Thyroid gland (tissue), 4 donors: ENCODE results near the gene MTRF1L. TPM values are rescaled to one million over a fixed set of nuclear protein-coding genes. Genes with fewer than 3 reads are reported as not detected.
A peak's percentile ranks its signal among the peaks of the same experiment; 100 is the strongest.

Experiments
- DNase-seq, 2 donors: peaks; one replicate each; pipeline ENCODE4 v3.0.0-alpha.2; 2019
- H3K27ac ChIP-seq, 3 donors: fragments of 200-600 bp; sonication (generic); 1 replicate in 2 of 3; 2 replicates in 1 of 3; pipeline ENCODE4 v1.5.1; 2016 to 2019; ENCODE audit warnings: mild to moderate bottlenecking in 1 of 3, moderate library complexity in 1 of 3
- H3K27me3 ChIP-seq: fragments of 200-600 bp; sonication (generic); one replicate; pipeline ENCODE4 v1.5.1; 2019
- H3K36me3 ChIP-seq, 2 donors: fragments of 200-600 bp; sonication (generic); one replicate each; pipeline ENCODE4 v1.5.1; 2016 to 2019
- H3K4me1 ChIP-seq, 2 donors: fragments of 200-600 bp; sonication (generic); one replicate each; pipeline ENCODE4 v1.5.1; 2017 to 2019
- H3K4me3 ChIP-seq, 3 donors: fragments of 200-600 bp; sonication (generic); replicated peaks in 1 of 3; 1 replicate in 2 of 3; 2 replicates in 1 of 3; pipeline ENCODE4 v1.5.1; 2016; ENCODE audit warnings: mild to moderate bottlenecking in 1 of 3
- H3K9me3 ChIP-seq: fragments of 200-600 bp; sonication (generic); one replicate; pipeline ENCODE4 v1.5.1; 2017
- POLR2A ChIP-seq, 2 donors: fragments of 450-650 bp; IDR thresholded peaks; one replicate each; pipeline ENCODE4 v1.6.1; 2017; ENCODE audit warnings: antibody characterized with exemption in 2 of 2, mild to moderate bottlenecking in 2 of 2, moderate library complexity in 1 of 2
- WGBS, 2 donors: methylation state at CpG; one replicate each; pipeline ENCODE4 v1.1.5; 2017; 5-methylcytosine and 5-hydroxymethylcytosine counted together
- intact Hi-C: fragments of 100-400 bp; cut with DNase I; formaldehyde crosslinking; loops from one replicate; pipeline ENCODE4 v1.15.1; 2023
- total RNA-seq, 4 donors: library from RNA; depleted of rRNA; stranded (reverse); fragments of >200 nt; gene quantifications; one replicate each; pipeline ENCODE4 v1.2.3, GENCODE V29; 2016
- TF ChIP-seq, protein P1 (sequence below), 6 experiments: fragments of 200-600 bp in 3 of 6; fragments of 450-650 bp in 3 of 6; sonication (generic) in 3 of 6; IDR thresholded peaks; one replicate each; pipeline ENCODE4 v1.5.1; 2016 to 2019; ENCODE audit warnings: antibody characterized with exemption in 6 of 6, mild to moderate bottlenecking in 2 of 6, inconsistent platforms in 1 of 6, moderate library complexity in 1 of 6

The MTRF1L gene
- total RNA-seq, 4 donors from 2014 or later: 15.7 to 23.8 (median 17.6) TPM

DNA sequence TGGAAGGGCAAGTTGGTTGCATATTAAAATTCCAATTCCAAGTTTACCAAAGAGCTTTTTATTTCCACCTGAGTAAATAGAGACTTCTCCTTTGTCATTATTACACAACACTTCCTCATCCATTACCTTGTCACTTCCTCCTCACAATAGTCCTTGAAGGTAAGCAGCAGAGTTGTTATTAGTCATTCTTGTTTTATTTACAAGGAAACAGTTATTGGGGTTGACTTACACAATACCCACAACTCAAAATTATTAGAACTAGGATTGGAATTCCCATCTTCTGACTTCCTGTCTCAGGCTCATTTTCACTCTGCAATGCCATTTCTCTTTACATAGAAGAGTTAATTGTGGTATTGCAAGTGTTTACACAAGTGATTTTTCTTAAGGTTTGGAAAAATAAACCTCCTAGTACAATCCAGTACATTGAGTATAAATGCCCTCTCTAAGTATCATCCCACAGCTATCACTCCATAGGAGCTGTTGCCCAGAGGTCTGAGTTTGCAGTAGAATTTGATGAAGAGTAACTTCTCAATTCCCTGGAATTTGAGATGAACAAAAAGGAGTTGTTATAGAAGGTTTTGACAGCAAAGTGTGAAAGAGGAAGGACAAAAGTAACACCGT lies 28.9 kb upstream of the MTRF1L start:
- no peak for DNase-seq
- TF ChIP-seq POLR2A (IDR thresholded peaks at IDR 0.05): no peak
- TF ChIP-seq, protein P1, sequence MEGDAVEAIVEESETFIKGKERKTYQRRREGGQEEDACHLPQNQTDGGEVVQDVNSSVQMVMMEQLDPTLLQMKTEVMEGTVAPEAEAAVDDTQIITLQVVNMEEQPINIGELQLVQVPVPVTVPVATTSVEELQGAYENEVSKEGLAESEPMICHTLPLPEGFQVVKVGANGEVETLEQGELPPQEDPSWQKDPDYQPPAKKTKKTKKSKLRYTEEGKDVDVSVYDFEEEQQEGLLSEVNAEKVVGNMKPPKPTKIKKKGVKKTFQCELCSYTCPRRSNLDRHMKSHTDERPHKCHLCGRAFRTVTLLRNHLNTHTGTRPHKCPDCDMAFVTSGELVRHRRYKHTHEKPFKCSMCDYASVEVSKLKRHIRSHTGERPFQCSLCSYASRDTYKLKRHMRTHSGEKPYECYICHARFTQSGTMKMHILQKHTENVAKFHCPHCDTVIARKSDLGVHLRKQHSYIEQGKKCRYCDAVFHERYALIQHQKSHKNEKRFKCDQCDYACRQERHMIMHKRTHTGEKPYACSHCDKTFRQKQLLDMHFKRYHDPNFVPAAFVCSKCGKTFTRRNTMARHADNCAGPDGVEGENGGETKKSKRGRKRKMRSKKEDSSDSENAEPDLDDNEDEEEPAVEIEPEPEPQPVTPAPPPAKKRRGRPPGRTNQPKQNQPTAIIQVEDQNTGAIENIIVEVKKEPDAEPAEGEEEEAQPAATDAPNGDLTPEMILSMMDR (IDR thresholded peaks at IDR 0.05): no peak
- Histone ChIP-seq H3K4me1 (no peaks in the 10 kb centered on the region), H3K9me3 (no peaks in the 10 kb centered on the region), H3K4me3 (no peak overlapping the region), H3K36me3 (no peaks in the 10 kb centered on the region), H3K27ac (no peak overlapping the region), H3K27me3 (no peaks in the 10 kb centered on the region)
- intact Hi-C loops: loop anchor here (5.0 kb wide), 1 partner anchor 521 kb away; no protein-coding TSS in a partner anchor
- WGBS, 2 donors: 59 to 60% methylated on average over 1 of the region's 1 CpG

DNA sequence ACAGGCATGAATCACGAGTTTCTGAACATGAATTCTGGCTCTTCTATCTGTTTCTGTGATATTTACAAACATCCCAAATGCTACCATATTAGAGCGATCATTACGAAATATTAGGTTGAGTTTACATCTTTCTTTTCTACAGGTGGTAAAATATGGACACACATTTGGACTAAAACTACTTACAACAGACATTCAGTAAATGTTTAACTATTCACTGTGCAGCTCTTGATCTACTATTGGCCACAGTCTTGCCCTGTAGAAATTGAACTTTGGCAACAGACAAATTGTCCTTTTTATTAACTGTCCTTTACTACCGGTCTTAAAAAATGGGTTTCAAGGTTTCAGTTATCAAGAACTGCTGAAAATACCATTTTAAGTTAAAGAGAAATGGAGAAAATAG lies 26.5 kb upstream of the MTRF1L start:
- 93 to 94% methylated on average over 4 of the region's 4 CpGs for WGBS, 2 donors
- no peaks in the 10 kb centered on the region for H3K4me1 ChIP-seq
- H3K36me3 ChIP-seq: no peaks in the 10 kb centered on the region
- H3K9me3 ChIP-seq: no peaks in the 10 kb centered on the region
- no peak overlapping the region for H3K27ac ChIP-seq
- DNase-seq: no peak
- intact Hi-C loops: no loop called here
- H3K4me3 ChIP-seq: no peak overlapping the region
- H3K27me3 ChIP-seq: no peaks in the 10 kb centered on the region
- no peak for TF ChIP-seq POLR2A (IDR thresholded peaks at IDR 0.05)
- TF ChIP-seq, protein P1 (IDR thresholded peaks at IDR 0.05): no peak

DNA sequence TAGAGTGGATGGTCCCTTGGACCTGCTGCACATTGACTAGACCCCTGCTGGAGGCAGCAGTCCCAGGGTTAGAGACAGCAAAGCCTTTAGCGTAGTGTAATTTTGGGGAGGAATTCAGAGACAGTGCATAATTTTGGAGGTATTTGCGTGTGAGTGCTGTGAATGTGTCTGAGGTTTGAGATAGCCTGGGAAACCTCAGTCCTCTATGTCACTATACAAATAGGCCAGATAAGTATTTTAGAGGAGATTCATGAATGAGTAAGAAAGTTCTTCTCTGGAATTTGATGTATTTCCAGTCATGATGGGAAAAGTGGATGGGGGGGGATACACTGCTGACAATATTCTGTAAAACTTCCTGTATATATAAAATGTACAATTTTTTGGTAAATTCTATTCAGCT lies 25.8 kb upstream of the MTRF1L start:
- TF ChIP-seq POLR2A (IDR thresholded peaks at IDR 0.05): no peak
- TF ChIP-seq, protein P1 (IDR thresholded peaks at IDR 0.05): no peak
- Histone ChIP-seq H3K27ac (no peak overlapping the region), H3K36me3 (no peaks in the 10 kb centered on the region), H3K9me3 (no peaks in the 10 kb centered on the region), H3K27me3 (no peaks in the 10 kb centered on the region), H3K4me3 (no peak overlapping the region), H3K4me1 (no peaks in the 10 kb centered on the region)
- WGBS, 2 donors: 90 to 93% methylated on average over 2 of the region's 2 CpGs
- intact Hi-C loops: no loop called here
- no peak for DNase-seq

DNA sequence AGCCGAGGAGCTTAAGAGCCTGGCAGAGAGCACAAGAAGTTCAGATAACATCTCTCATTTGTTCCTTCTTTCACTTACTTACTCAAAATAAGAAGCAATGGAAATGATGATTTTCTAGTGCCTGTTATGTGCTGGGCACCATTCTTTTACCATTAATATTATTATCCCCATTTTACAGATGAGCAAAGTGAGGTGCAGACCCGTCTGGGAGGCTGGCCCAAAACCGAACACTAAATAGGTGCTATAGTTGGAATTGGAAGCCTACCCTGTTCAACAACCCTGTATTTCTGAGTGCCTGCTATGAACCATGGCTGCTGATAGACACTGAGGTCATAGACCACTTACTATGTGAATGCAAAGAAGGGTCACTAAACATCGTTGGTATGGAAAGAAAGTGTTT lies 25.0 kb upstream of the MTRF1L start:
- WGBS, 2 donors: 84 to 86% methylated on average over 4 of the region's 4 CpGs
- Histone ChIP-seq H3K4me3 (no peak overlapping the region), H3K27ac (no peak overlapping the region), H3K27me3 (no peaks in the 10 kb centered on the region), H3K4me1 (no peaks in the 10 kb centered on the region), H3K9me3 (no peaks in the 10 kb centered on the region), H3K36me3 (no peaks in the 10 kb centered on the region)
- DNase-seq: no peak
- intact Hi-C loops: no loop called here
- TF ChIP-seq, protein P1 (IDR thresholded peaks at IDR 0.05): no peak
- no peak for TF ChIP-seq POLR2A (IDR thresholded peaks at IDR 0.05)

DNA sequence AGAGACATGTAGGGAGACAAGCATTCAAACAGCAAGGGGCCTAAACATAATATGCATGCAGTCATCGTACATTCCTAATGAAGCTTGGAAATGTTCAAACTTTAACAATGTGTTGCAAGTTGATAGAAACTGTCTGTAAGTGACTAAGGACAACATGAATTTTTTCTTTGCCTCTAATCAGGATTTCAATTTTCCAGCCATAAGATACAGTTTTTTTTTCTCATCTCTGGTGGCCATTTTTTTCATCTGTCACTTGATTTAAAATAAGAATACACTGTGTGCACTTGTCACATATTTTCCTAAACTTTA lies 22.2 kb upstream of the MTRF1L start:
- WGBS, 2 donors: 9 to 21% methylated on average over 1 of the region's 1 CpG

More for the DNA sequence above, 22.2 kb upstream of the MTRF1L start:
- TF ChIP-seq POLR2A (IDR thresholded peaks at IDR 0.05): no peak
- TF ChIP-seq, protein P1 (IDR thresholded peaks at IDR 0.05): peak in 1 of 6 experiments; percentile 4
- H3K27ac ChIP-seq: no peak overlapping the region
- H3K9me3 ChIP-seq: no peaks in the 10 kb centered on the region
- no peak overlapping the region for H3K4me3 ChIP-seq
- intact Hi-C loops: loop anchor here (5.0 kb wide), 1 partner anchor 162 kb away; no protein-coding TSS in a partner anchor
- no peaks in the 10 kb centered on the region for H3K36me3 ChIP-seq
- no peak for DNase-seq
- H3K27me3 ChIP-seq: no peaks in the 10 kb centered on the region
- no peaks in the 10 kb centered on the region for H3K4me1 ChIP-seq
